Thymus (tissue), 11 donors: ENCODE data around the gene NCOA6. TPM values are rescaled to one million over a fixed set of nuclear protein-coding genes. Genes with fewer than 3 reads are reported as not detected.
"Not testable (repeated sequence)": the region's sequence is repeated elsewhere in the genome, so short reads cannot be mapped to it uniquely, and the experiment has no call there.

ENCODE experiments used
- DNase-seq, 9 donors: peaks; one replicate each; pipeline ENCODE4 v3.0.0-alpha.2; 2013; ENCODE audit warnings: low spot score in 9 of 9, low read depth in 6 of 9, missing footprints in 1 of 9
- H3K27ac ChIP-seq, 2 donors: one replicate each; pipeline ENCODE4 v1.5.1; 2013; ENCODE audit warnings: control low read depth in 1 of 2, low read depth in 1 of 2, low read length in 1 of 2, mild to moderate bottlenecking in 1 of 2, moderate library complexity in 1 of 2
- H3K27me3 ChIP-seq, 2 donors: one replicate each; pipeline ENCODE4 v1.5.1; 2013; ENCODE audit warnings: low read length in 1 of 2; ENCODE audit not compliant: control insufficient read depth in 2 of 2, insufficient read depth in 1 of 2
- H3K36me3 ChIP-seq, 2 donors: one replicate each; pipeline ENCODE4 v1.5.1; 2013; ENCODE audit warnings: low read length in 1 of 2, mild to moderate bottlenecking in 1 of 2, moderate library complexity in 1 of 2; ENCODE audit not compliant: control insufficient read depth in 2 of 2, insufficient read depth in 2 of 2
- H3K4me1 ChIP-seq, 2 donors: one replicate each; pipeline ENCODE4 v1.5.1; 2013; ENCODE audit warnings: low read length in 2 of 2; ENCODE audit not compliant: control insufficient read depth in 2 of 2, insufficient read depth in 2 of 2
- H3K4me3 ChIP-seq, 2 donors: one replicate each; pipeline ENCODE4 v1.5.1; 2013; ENCODE audit warnings: low read length in 2 of 2, control low read depth in 1 of 2, mild to moderate bottlenecking in 1 of 2
- H3K9me3 ChIP-seq, 2 donors: one replicate each; pipeline ENCODE4 v1.5.1; 2013; ENCODE audit warnings: low read length in 1 of 2, mild to moderate bottlenecking in 1 of 2; ENCODE audit not compliant: control insufficient read depth in 2 of 2, insufficient read depth in 1 of 2
- WGBS: extraction: QIAGEN DNeasy Blood & Tissue Kit; methylation state at CpG from one replicate; pipeline ENCODE4 v1.1.7; 2013; 5-methylcytosine and 5-hydroxymethylcytosine counted together
- polyA plus RNA-seq: library from polyadenylated mRNA; stranded (reverse); fragments of 200-250 nt; gene quantifications from one replicate; pipeline ENCODE4 v1.2.3, GENCODE V29; 2013
- total RNA-seq: library from RNA; stranded (reverse); fragments of 120-200 nt; gene quantifications from one replicate; pipeline ENCODE4 v1.2.4, GENCODE V29; 2013
- donor health status: healthy.

The NCOA6 gene
- total and polyA plus RNA-seq, 2 donors, result 9.1 to 35.6 TPM

DNA sequence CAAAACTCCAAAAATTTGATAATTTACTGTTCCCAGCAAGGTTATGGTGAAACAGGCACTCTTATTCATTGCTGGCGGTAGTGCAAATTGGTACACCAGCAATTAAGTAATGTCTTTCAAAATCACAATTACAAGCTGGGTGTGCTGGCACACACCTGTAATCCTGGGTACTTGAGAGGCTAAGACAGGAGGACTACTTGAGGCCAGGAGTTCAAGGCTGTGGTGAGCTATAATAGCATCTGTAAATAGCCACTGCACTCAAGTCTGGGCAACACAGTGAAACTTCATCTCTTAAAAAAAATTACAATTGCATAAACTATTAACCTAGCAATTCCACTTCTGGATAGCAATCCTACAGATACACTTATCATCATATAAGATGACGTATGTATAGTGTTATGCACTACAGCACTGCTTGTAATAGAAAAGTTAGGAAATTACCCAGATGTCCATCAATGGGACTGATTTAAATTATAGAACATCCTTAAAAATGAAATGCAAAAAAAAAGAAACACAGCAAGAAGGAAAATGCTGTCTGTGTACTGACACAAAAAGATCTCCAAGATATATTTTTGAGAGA, 31.4 kb downstream of the NCOA6 start:
- no peak overlapping the region for H3K4me3 ChIP-seq
- H3K9me3 ChIP-seq, result no peaks in the 10 kb centered on the region
- no peaks in the 10 kb centered on the region for H3K27me3 ChIP-seq
- peaks cover 0 to 12% of the 10 kb centered on the region in 2 donors for H3K36me3 ChIP-seq
- H3K27ac ChIP-seq, result no peak overlapping the region
- no peak for DNase-seq
- H3K4me1 ChIP-seq, result no peaks in the 10 kb centered on the region
- WGBS, result 99% methylated on average over 2 of the region's 2 CpGs

DNA sequence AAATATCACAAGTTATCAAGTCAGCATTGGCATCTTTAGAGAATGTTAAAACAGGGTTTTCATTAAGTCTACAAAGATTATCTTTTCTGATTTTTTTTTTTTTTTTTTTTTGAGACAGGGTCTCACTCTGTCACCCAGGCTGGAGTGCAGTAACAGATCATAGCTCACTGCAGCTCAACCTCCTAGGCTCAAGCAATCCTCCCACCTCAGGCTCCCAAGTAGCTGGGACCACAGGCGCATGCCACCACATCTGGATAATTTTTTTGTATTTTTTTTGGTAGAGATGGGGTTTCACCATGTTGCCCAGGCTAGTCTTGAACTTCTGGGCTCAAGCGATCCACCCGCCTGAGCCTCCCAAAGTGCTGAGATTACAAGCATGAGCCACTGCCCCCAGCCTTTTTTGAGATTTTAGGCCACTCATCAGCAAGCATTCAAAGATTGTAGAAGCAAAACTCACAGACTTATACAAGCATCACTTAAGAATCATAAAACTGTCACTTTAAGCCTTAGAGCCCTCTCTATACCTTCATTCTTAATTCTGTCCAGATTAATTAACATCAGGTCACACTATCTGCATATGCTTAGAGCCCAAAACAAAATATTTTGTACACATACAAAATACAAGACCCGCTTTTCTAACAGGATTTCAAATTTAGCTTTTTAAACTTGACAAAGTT, 32.6 kb downstream of the NCOA6 start:
- no peak overlapping the region for H3K27ac ChIP-seq
- no peaks in the 10 kb centered on the region for H3K9me3 ChIP-seq
- H3K36me3 ChIP-seq, result peaks cover 6 to 20% of the 10 kb centered on the region in 2 donors
- 99% methylated on average over 4 of the region's 4 CpGs for WGBS
- no peaks in the 10 kb centered on the region for H3K27me3 ChIP-seq
- no peak for DNase-seq
- no peaks in the 10 kb centered on the region for H3K4me1 ChIP-seq
- H3K4me3 ChIP-seq, result no peak overlapping the region

DNA sequence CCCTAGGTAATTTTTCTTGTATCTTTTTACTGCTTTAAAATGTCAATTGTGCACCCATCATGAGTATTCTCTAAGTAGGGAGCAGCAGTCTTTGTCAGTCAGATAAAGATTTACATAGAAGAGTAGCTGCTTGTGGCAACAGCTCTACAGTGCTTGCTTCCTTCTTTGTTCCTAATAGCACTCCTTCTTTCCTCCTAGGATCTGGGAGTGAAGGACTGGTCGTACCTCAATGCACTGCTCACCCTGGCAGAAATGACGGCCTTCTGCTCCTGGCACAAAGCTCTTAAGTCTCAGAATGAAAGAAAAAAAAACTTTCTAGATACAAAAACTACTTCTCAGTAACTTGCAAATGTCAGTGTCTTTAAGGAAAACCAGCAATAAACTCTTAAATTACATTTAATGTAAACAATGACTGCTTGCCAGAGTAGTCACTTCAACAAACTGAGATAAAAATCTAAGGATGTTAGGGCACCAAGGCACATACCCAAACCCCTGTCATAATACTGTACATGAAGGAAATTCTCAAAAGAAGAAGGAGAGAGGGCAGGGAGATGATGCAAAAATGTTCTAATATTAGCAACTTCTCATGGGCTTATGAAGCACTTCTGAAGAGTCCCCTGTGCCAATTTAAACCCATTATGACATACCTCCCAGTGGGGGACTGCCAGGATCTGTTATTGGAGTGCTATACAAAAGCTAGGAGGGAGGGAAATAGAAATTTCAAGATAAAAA, 34.0 kb downstream of the NCOA6 start:
- H3K27ac ChIP-seq, result no peak overlapping the region

DNA sequence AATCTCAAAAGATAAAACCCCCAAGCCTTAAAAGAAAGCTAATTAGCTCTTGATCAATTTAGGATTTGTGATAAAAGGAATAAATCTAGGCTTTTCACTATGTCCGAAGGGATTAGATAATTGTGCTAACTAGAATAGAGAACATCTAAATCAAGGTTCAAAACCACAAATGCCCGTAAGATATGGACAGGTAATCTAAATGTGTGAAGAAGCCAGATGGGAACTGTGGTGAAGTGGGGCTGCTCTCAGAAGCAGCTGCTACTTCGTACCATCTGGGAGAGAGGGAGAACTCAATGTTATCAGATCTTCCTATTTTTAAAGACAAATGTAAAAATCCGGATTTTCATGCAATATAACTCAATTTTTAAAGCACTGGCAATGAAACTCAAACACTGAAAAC, 44.2 kb downstream of the NCOA6 start:
- no peaks in the 10 kb centered on the region for H3K27me3 ChIP-seq
- H3K9me3 ChIP-seq, result no peaks in the 10 kb centered on the region
- H3K27ac ChIP-seq, result no peak overlapping the region
- no peak for DNase-seq
- 96% methylated on average over 4 of the region's 4 CpGs for WGBS
- no peaks in the 10 kb centered on the region for H3K4me1 ChIP-seq
- no peak overlapping the region for H3K4me3 ChIP-seq
- H3K36me3 ChIP-seq, result peaks cover 10 to 21% of the 10 kb centered on the region in 2 donors

More for the DNA sequence above, 34.0 kb downstream of the NCOA6 start:
- Histone ChIP-seq H3K4me3 (no peak overlapping the region), H3K4me1 (no peaks in the 10 kb centered on the region), H3K36me3 (peaks cover 9 to 24% of the 10 kb centered on the region in 2 donors), H3K27me3 (no peaks in the 10 kb centered on the region), H3K9me3 (no peaks in the 10 kb centered on the region)
- WGBS, result 96% methylated on average over 2 of the region's 2 CpGs
- DNase-seq, result no peak

DNA sequence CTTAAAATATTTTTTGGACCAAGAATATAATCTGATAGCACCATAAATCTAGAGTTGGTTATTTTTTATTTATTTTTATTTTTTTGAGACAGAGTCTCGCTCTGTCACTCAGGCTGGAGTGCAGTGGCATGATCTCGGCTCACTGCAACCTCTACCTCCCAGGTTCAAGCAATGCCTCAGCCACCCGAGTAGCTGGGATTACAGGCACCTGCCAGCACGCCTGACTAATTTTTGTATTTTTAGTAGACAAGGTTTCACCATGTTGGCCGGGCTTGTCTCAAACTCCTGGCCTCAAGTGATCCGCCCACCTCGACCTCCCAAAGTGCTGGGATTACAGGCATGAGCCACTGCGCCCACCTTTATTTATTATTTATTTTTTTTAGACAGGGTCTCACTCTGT, 45.2 kb downstream of the NCOA6 start:
- 98% methylated on average over 8 of the region's 8 CpGs for WGBS
- not testable (repeated sequence) for H3K27ac ChIP-seq, H3K9me3 ChIP-seq, H3K4me1 ChIP-seq, DNase-seq, H3K27me3 ChIP-seq, H3K4me3 ChIP-seq
- peaks cover 16 to 30% of the 10 kb centered on the region in 2 donors for H3K36me3 ChIP-seq

DNA sequence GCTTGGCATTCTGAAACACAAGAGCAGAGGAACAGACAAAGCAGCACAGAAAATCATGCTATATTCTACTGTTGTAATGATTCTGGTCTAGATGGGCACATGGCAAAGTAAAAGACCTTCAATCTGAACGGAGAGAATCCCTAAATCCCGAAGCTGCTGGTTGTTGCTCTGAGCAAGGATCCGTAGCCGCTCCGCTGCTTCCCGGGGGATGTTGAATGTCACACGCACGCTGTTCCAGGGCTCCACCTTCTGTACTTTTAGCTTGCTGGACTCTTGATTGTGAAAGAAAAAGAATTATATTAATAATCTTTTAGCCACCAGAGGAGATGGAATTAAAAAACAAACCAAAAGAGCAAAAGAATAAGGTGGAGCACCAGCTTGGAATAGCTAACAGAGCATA, 49.3 kb downstream of the NCOA6 start:
- DNase-seq, result no peak
- H3K4me1 ChIP-seq, result no peaks in the 10 kb centered on the region
- H3K27me3 ChIP-seq, result no peaks in the 10 kb centered on the region
- over 99% methylated on average over 8 of the region's 8 CpGs for WGBS
- H3K27ac ChIP-seq, result no peak overlapping the region
- H3K4me3 ChIP-seq, result no peak overlapping the region
- H3K9me3 ChIP-seq, result no peaks in the 10 kb centered on the region
- peaks cover 34 to 39% of the 10 kb centered on the region in 2 donors for H3K36me3 ChIP-seq

DNA sequence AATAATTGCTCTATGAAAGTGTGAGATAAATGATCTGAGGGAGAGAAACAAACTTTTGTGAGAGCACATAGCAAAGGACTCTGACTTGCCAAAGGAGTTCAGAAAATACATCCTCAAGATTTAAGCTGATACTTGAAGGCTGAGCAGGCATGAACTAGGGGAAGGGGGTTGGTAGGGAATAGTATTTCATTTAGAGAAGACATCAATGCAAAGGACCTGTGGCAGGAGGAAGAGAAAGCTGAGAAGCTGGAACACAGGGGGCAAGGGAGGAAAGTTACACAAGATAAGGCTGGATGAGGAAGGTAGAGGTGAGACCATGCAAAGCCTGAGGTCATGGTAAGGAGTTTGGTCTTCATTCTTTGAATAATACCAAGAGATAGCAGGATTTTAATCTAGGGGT, 50.6 kb downstream of the NCOA6 start:
- Histone ChIP-seq H3K27me3 (no peaks in the 10 kb centered on the region), H3K27ac (no peak overlapping the region), H3K36me3 (peaks cover 32 to 34% of the 10 kb centered on the region in 2 donors), H3K9me3 (no peaks in the 10 kb centered on the region), H3K4me1 (no peaks in the 10 kb centered on the region), H3K4me3 (no peak overlapping the region)
- DNase-seq, result no peak

DNA sequence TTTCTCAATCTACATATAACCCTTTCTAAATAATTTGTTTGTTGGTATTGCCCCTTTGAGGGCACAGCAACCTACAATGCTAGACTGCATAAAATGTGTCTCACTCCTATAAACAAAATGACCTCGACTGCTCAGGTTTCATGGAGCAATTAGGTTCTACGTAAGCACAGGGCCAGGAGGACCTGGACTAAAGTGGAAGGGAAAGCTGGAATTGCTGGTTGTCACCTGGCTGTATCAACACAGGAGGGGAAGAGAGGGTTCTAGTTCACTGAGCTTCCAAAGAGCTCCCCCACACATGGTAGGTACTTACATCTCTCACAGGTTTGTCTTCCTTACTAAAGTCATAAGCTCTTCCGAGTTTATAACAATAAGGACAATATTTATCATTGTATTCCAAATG, 51.0 kb downstream of the NCOA6 start:
- no peaks in the 10 kb centered on the region for H3K27me3 ChIP-seq
- 98% methylated on average over 3 of the region's 3 CpGs for WGBS
- H3K4me1 ChIP-seq, result no peaks in the 10 kb centered on the region
- H3K27ac ChIP-seq, result no peak overlapping the region
- no peaks in the 10 kb centered on the region for H3K9me3 ChIP-seq
- DNase-seq, result no peak
- no peak overlapping the region for H3K4me3 ChIP-seq
- H3K36me3 ChIP-seq, result peaks cover 31 to 32% of the 10 kb centered on the region in 2 donors

DNA sequence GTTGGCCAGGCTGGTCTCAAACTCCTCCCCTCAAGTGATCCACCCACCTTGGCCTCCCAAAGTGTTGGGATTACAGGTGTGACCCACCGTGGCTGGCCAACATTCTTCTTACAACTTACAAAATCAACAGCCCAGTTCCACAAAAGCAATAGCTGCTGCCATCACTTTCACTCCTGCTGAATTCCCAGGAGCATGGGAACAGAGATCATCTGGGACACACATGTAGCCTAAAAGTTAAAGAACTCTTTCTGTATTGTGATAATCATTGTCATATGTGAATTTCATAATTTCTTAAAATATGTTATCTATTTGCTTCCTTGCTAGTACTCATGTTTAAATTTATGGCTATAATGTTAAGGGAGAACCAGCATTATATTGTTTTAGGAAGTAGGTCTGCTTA, 51.7 kb downstream of the NCOA6 start:
- Histone ChIP-seq H3K9me3 (no peaks in the 10 kb centered on the region), H3K36me3 (peaks cover 32 to 33% of the 10 kb centered on the region in 2 donors), H3K27ac (no peak overlapping the region), H3K4me1 (no peaks in the 10 kb centered on the region), H3K4me3 (no peak overlapping the region), H3K27me3 (no peaks in the 10 kb centered on the region)
- 97% methylated on average over 1 of the region's 1 CpG for WGBS
- DNase-seq, result no peak
